Ectodermal cell (in vitro differentiated cells): ENCODE results near the gene STAB1.

ENCODE experiments used
- H3K27ac ChIP-seq: 2 replicates; pipeline ENCODE4 v1.7.0; 2013; ENCODE audit warnings: mild to moderate bottlenecking, low read depth, low read length; ENCODE audit not compliant: insufficient read depth, poor library complexity, severe bottlenecking
- H3K27me3 ChIP-seq: 2 replicates; pipeline ENCODE4 v1.7.0; 2013; ENCODE audit warnings: mild to moderate bottlenecking, low read length; ENCODE audit not compliant: insufficient read depth, control insufficient read depth, poor library complexity, severe bottlenecking
- H3K36me3 ChIP-seq: one replicate; pipeline ENCODE4 v1.7.0; 2013; ENCODE audit warnings: low read length; ENCODE audit not compliant: control insufficient read depth, insufficient read depth
- H3K4me1 ChIP-seq: one replicate; pipeline ENCODE4 v1.7.0; 2013; ENCODE audit warnings: low read length; ENCODE audit not compliant: control insufficient read depth, insufficient read depth
- H3K4me3 ChIP-seq: 2 replicates; pipeline ENCODE4 v1.7.0; 2013; ENCODE audit warnings: low read depth, low read length, control low read depth; ENCODE audit not compliant: insufficient read depth
- H3K9me3 ChIP-seq: 2 replicates; pipeline ENCODE4 v1.7.0; 2013; ENCODE audit warnings: mild to moderate bottlenecking, low read length, moderate library complexity; ENCODE audit not compliant: control insufficient read depth
- WGBS, 2 experiments: methylation state at CpG; one replicate each; pipeline ENCODE4 v1.1.7; 2013; ENCODE audit warnings: missing lambda C conversion rate in 2 of 2; 5-methylcytosine and 5-hydroxymethylcytosine counted together

Gene STAB1

GRCh38 chr3:52477076-52477795, 17.9 kb upstream of the STAB1 start:
- no peaks in the 10 kb centered on the region for H3K4me1 ChIP-seq
- WGBS, 2 experiments: 96 to 97% methylated on average over 16 of the region's 16 CpGs
- no peak overlapping the region for H3K27ac ChIP-seq
- H3K4me3 ChIP-seq: no peak overlapping the region
- no peaks in the 10 kb centered on the region for H3K27me3 ChIP-seq
- H3K36me3 ChIP-seq: peaks cover 79% of the 10 kb centered on the region
- no peaks in the 10 kb centered on the region for H3K9me3 ChIP-seq

GRCh38 chr3:52477796-52478095, 17.4 kb upstream of the STAB1 start:
- peaks cover 79% of the 10 kb centered on the region for H3K36me3 ChIP-seq
- 95 to 96% methylated on average over 6 of the region's 6 CpGs for WGBS, 2 experiments
- no peaks in the 10 kb centered on the region for H3K9me3 ChIP-seq
- no peak overlapping the region for H3K4me3 ChIP-seq
- H3K27me3 ChIP-seq: no peaks in the 10 kb centered on the region
- H3K4me1 ChIP-seq: no peaks in the 10 kb centered on the region
- H3K27ac ChIP-seq: no peak overlapping the region

GRCh38 chr3:52479037-52479876, 15.9 kb upstream of the STAB1 start:
- Histone ChIP-seq H3K4me1 (no peaks in the 10 kb centered on the region), H3K27me3 (no peaks in the 10 kb centered on the region), H3K27ac (no peak overlapping the region), H3K9me3 (no peaks in the 10 kb centered on the region), H3K36me3 (peaks cover 66% of the 10 kb centered on the region), H3K4me3 (no peak overlapping the region)
- WGBS, 2 experiments: 94 to 95% methylated on average over 7 of the region's 7 CpGs

GRCh38 chr3:52479877-52480575, 15.1 kb upstream of the STAB1 start:
- no peak overlapping the region for H3K27ac ChIP-seq
- WGBS, 2 experiments: 94 to 96% methylated on average over 16 of the region's 16 CpGs
- H3K4me1 ChIP-seq: no peaks in the 10 kb centered on the region
- H3K4me3 ChIP-seq: no peak overlapping the region
- H3K27me3 ChIP-seq: no peaks in the 10 kb centered on the region
- H3K9me3 ChIP-seq: no peaks in the 10 kb centered on the region
- H3K36me3 ChIP-seq: peaks cover 67% of the 10 kb centered on the region

GRCh38 chr3:52480768-52481715, 14.1 kb upstream of the STAB1 start:
- peaks cover 65% of the 10 kb centered on the region for H3K36me3 ChIP-seq

GRCh38 chr3:52481819-52482521, 13.2 kb upstream of the STAB1 start:
- Histone ChIP-seq H3K4me3 (no peak overlapping the region), H3K9me3 (no peaks in the 10 kb centered on the region), H3K36me3 (peaks cover 59% of the 10 kb centered on the region), H3K27ac (no peak overlapping the region), H3K4me1 (no peaks in the 10 kb centered on the region), H3K27me3 (no peaks in the 10 kb centered on the region)
- WGBS, 2 experiments: 88 to 90% methylated on average over 23 of the region's 23 CpGs

More at GRCh38 chr3:52480768-52481715, 14.1 kb upstream of the STAB1 start:
- no peaks in the 10 kb centered on the region for H3K27me3 ChIP-seq
- H3K4me3 ChIP-seq: no peak overlapping the region
- no peaks in the 10 kb centered on the region for H3K9me3 ChIP-seq
- H3K4me1 ChIP-seq: no peaks in the 10 kb centered on the region
- 96 to 97% methylated on average over 27 of the region's 27 CpGs for WGBS, 2 experiments
- H3K27ac ChIP-seq: no peak overlapping the region

GRCh38 chr3:52483081-52483480, 12.1 kb upstream of the STAB1 start:
- no peak overlapping the region for H3K27ac ChIP-seq
- no peaks in the 10 kb centered on the region for H3K27me3 ChIP-seq
- no peak overlapping the region for H3K4me3 ChIP-seq
- WGBS, 2 experiments: 89% methylated on average over 14 of the region's 14 CpGs
- H3K9me3 ChIP-seq: no peaks in the 10 kb centered on the region
- no peaks in the 10 kb centered on the region for H3K4me1 ChIP-seq
- peaks cover 58% of the 10 kb centered on the region for H3K36me3 ChIP-seq

GRCh38 chr3:52483577-52484381, 11.4 kb upstream of the STAB1 start:
- 93 to 95% methylated on average over 13 of the region's 13 CpGs for WGBS, 2 experiments
- no peaks in the 10 kb centered on the region for H3K9me3 ChIP-seq
- no peaks in the 10 kb centered on the region for H3K4me1 ChIP-seq
- no peak overlapping the region for H3K4me3 ChIP-seq
- H3K27me3 ChIP-seq: no peaks in the 10 kb centered on the region
- no peak overlapping the region for H3K27ac ChIP-seq
- H3K36me3 ChIP-seq: peaks cover 55% of the 10 kb centered on the region
